KOPT-K1 (cell line): ENCODE measurements around the gene TSKS.

Experiments used
- H3K27ac ChIP-seq: fragments of 200-600 bp; sonication (generic); 2 replicates; pipeline ENCODE4 v1.5.1; 2016; ENCODE audit warnings: antibody characterized with exemption, mild to moderate bottlenecking, low read depth, low read length; ENCODE audit not compliant: poor library complexity, severe bottlenecking
- H3K36me3 ChIP-seq: fragments of 200-600 bp; sonication (generic); 2 replicates; pipeline ENCODE4 v1.5.1; 2017; ENCODE audit warnings: antibody characterized with exemption, mild to moderate bottlenecking, low read length, moderate library complexity; ENCODE audit not compliant: insufficient read depth
- H3K9me3 ChIP-seq: fragments of 200-600 bp; sonication (generic); 2 replicates; pipeline ENCODE4 v1.5.1; 2017; ENCODE audit warnings: antibody characterized with exemption, low read length, mild to moderate bottlenecking; ENCODE audit not compliant: insufficient read depth, poor library complexity, severe bottlenecking

TSKS gene

GRCh38 chr19:49766007-49766929 is 3.2 kb upstream of the TSKS start:
- Histone ChIP-seq H3K36me3 (no peaks in the 10 kb centered on the region), H3K27ac (peak overlapping the region; percentile 76), H3K9me3 (no peaks in the 10 kb centered on the region)

- Histone ChIP-seq H3K36me3 (no peaks in the 10 kb centered on the region), H3K9me3 (no peaks in the 10 kb centered on the region)
These were observed 1.2 kb upstream of the TSKS start for GRCh38 chr19:49764341-49764740.

GRCh38 chr19:49761625-49762311 is 1.3 kb downstream of the TSKS start:
- no peaks in the 10 kb centered on the region for H3K9me3 ChIP-seq
- H3K27ac ChIP-seq, result peak overlapping the region; percentile 77
- no peaks in the 10 kb centered on the region for H3K36me3 ChIP-seq

More at GRCh38 chr19:49764341-49764740, 1.2 kb upstream of the TSKS start:
- H3K27ac ChIP-seq, result no peak overlapping the region

GRCh38 chr19:49761249-49761624 is 1.9 kb downstream of the TSKS start:
- H3K27ac ChIP-seq, result peak overlapping the region; percentile 77
- H3K36me3 ChIP-seq, result no peaks in the 10 kb centered on the region
- H3K9me3 ChIP-seq, result peaks cover under 1% of the 10 kb centered on the region

GRCh38 chr19:49758292-49758691 is 4.8 kb downstream of the TSKS start:
- H3K27ac ChIP-seq, result no peak overlapping the region
- H3K9me3 ChIP-seq, result peaks cover 11% of the 10 kb centered on the region
- no peaks in the 10 kb centered on the region for H3K36me3 ChIP-seq

- Histone ChIP-seq H3K36me3 (no peaks in the 10 kb centered on the region; the same call in 1 of the 2 replicates), H3K9me3 (peaks cover 17% of the 10 kb centered on the region), H3K27ac (no peak overlapping the region)
These were observed 7.2 kb downstream of the TSKS start for GRCh38 chr19:49755956-49756355.

GRCh38 chr19:49752701-49753100 is 10.4 kb downstream of the TSKS start:
- Histone ChIP-seq H3K36me3 (no peaks in the 10 kb centered on the region; the same call in 1 of the 2 replicates), H3K27ac (no peak overlapping the region), H3K9me3 (peaks cover 17% of the 10 kb centered on the region)

- Histone ChIP-seq H3K27ac (no peak overlapping the region), H3K36me3 (peaks cover 4% of the 10 kb centered on the region; the same call in 1 of the 2 replicates), H3K9me3 (peaks cover 6% of the 10 kb centered on the region)
These were observed 13.3 kb downstream of the TSKS start for GRCh38 chr19:49749771-49750170.

GRCh38 chr19:49749055-49749716 is 13.9 kb downstream of the TSKS start:
- peaks cover 6% of the 10 kb centered on the region for H3K9me3 ChIP-seq
- H3K36me3 ChIP-seq, result peaks cover 4% of the 10 kb centered on the region; the same call in 1 of the 2 replicates
- no peak overlapping the region for H3K27ac ChIP-seq

- H3K9me3 ChIP-seq, result no peaks in the 10 kb centered on the region
- peaks cover 4% of the 10 kb centered on the region; the same call in 1 of the 2 replicates for H3K36me3 ChIP-seq
- H3K27ac ChIP-seq, result no peak overlapping the region
These were observed 16.7 kb downstream of the TSKS start for GRCh38 chr19:49746206-49746958.

- Histone ChIP-seq H3K36me3 (peaks cover 4% of the 10 kb centered on the region; the same call in 1 of the 2 replicates), H3K27ac (no peak overlapping the region)
These were observed 18.1 kb downstream of the TSKS start for GRCh38 chr19:49744946-49745381.

GRCh38 chr19:49741210-49741844 is 21.8 kb downstream of the TSKS start:
- Histone ChIP-seq H3K36me3 (peaks cover 4% of the 10 kb centered on the region; the same call in 1 of the 2 replicates), H3K9me3 (no peaks in the 10 kb centered on the region), H3K27ac (no peak overlapping the region)

More at GRCh38 chr19:49744946-49745381, 18.1 kb downstream of the TSKS start:
- H3K9me3 ChIP-seq, result no peaks in the 10 kb centered on the region

- Histone ChIP-seq H3K9me3 (no peaks in the 10 kb centered on the region), H3K36me3 (no peaks in the 10 kb centered on the region), H3K27ac (no peak overlapping the region)
These were observed 23.2 kb downstream of the TSKS start for GRCh38 chr19:49739933-49740332.

- Histone ChIP-seq H3K36me3 (no peaks in the 10 kb centered on the region), H3K27ac (no peak overlapping the region), H3K9me3 (no peaks in the 10 kb centered on the region)
These were observed 24.0 kb downstream of the TSKS start for GRCh38 chr19:49739098-49739497.
